Spinal cord (tissue), 10 donors: ENCODE measurements around the gene CLDN14. TPM values are rescaled to one million over a fixed set of nuclear protein-coding genes. Genes with fewer than 3 reads are reported as not detected.
"Not testable (repeated sequence)": the region's sequence is repeated elsewhere in the genome, so short reads cannot be mapped to it uniquely, and the experiment has no call there.

Experiments used
- DNase-seq, 6 donors: peaks; one replicate each; pipeline versions ENCODE4 v3.0.0 to v3.0.0-alpha.2; 2013 to 2015; ENCODE audit warnings: low spot score in 6 of 6, low read depth in 4 of 6
- H3K27ac ChIP-seq: one replicate; pipeline ENCODE4 v1.5.1; 2013; ENCODE audit warnings: low read depth, low read length, control low read depth
- H3K27me3 ChIP-seq: one replicate; pipeline ENCODE4 v1.6.1; 2013; ENCODE audit warnings: low read length; ENCODE audit not compliant: control insufficient read depth, insufficient read depth
- H3K36me3 ChIP-seq: one replicate; pipeline ENCODE4 v1.6.1; 2013; ENCODE audit warnings: low read length; ENCODE audit not compliant: control insufficient read depth, insufficient read depth
- H3K4me1 ChIP-seq: one replicate; pipeline ENCODE4 v1.6.1; 2013; ENCODE audit warnings: low read length; ENCODE audit not compliant: control insufficient read depth, insufficient read depth
- H3K4me3 ChIP-seq: one replicate; pipeline ENCODE4 v1.5.1; 2013; ENCODE audit warnings: low read depth, low read length, control low read depth
- H3K9me3 ChIP-seq: one replicate; pipeline ENCODE4 v1.6.1; 2013; ENCODE audit warnings: low read length; ENCODE audit not compliant: control insufficient read depth, insufficient read depth
- WGBS: methylation state at CpG from one replicate; pipeline ENCODE4 v1.1.5; 2013; ENCODE audit warnings: missing lambda C conversion rate; ENCODE audit not compliant: insufficient coverage; 5-methylcytosine and 5-hydroxymethylcytosine counted together
- polyA plus RNA-seq, 2 donors: library from polyadenylated mRNA; unstranded; fragments of 120-200 nt; gene quantifications; one replicate each; pipeline ENCODE4 v1.2.1, GENCODE V29; 2013; ENCODE audit not compliant: insufficient read length in 2 of 2
- total RNA-seq, 2 donors: library from RNA; depleted of rRNA in 1 of 2; stranded (reverse); fragments of 120-200 nt in 1 of 2; fragments of >200 nt in 1 of 2; gene quantifications; one replicate each; pipeline versions ENCODE4 v1.2.3 to v1.2.4, GENCODE V29; 2013 to 2014
- donor health status: healthy.

The CLDN14 gene
- total and polyA plus RNA-seq, 4 donors: 0.29 to 0.56 TPM; not detected in 2

DNA sequence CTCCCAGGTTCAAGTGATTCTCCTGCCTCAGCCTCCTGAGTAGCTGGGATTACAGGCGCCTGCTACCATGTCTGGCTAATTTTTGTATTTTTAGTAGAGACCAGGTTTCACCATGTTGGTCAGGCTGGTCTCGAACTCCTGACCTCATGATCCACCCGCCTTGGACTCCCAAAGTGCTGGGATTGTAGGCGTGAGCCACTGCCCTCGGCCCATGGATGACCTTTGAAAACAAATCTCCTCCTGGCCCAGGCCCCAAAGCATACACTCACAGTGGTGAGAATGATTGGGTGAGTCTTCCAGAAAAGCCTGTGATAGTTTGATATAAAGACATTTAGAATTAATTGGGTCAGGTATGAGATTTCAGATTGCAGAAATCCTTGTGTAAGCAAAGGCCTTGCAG, 3.4 kb downstream of the CLDN14 start:
- H3K27ac ChIP-seq, H3K4me3 ChIP-seq, H3K36me3 ChIP-seq, H3K9me3 ChIP-seq, H3K4me1 ChIP-seq, DNase-seq, H3K27me3 ChIP-seq: not testable (repeated sequence)
- 100% methylated on average over 2 of the region's 5 CpGs for WGBS

DNA sequence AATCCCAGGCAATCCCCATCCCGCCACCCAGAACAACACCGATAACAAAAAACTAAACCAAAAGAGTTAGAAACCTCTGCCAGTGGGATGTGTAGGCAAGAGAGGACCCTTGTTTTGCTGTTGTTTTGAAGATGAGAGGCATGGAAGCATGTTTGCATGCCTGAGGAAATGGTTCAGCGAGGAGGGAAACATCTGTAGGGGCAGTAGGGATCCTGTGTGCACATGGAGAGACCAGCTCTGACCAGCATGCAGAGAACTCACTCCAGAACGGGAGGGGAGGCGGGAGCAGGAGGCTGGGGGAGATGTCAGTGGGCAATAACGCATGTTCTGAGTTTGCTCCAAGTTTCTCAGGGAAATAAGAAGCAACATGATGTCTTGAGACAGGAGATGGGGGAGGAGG, 5.3 kb downstream of the CLDN14 start:
- Histone ChIP-seq H3K27me3 (no peaks in the 10 kb centered on the region), H3K27ac (no peak overlapping the region), H3K9me3 (no peaks in the 10 kb centered on the region), H3K4me1 (peaks cover 5% of the 10 kb centered on the region), H3K4me3 (no peak overlapping the region), H3K36me3 (no peaks in the 10 kb centered on the region)
- no peak for DNase-seq
- 84% methylated on average over 4 of the region's 6 CpGs for WGBS

DNA sequence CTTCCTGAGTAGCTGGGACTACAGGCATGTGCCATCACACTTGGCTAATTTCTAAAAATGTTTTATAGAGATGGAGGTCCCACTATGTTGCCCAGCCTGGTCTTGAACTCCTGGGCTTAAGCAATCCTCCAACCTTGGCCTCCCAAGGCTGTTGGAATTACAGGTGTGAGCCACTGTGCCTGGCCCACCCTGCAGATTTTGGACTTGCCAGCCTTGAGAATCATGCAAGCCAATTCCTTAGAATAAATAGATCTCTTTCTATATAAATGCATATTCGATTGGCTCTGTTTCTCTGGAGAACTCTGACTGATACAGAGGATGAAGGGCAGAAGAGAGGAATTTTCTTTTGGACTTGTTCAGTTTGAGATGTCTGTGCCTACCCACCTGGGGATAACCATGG, 6.7 kb downstream of the CLDN14 start:
- Histone ChIP-seq H3K36me3 (no peaks in the 10 kb centered on the region), H3K9me3 (no peaks in the 10 kb centered on the region), H3K4me3 (no peak overlapping the region), H3K27me3 (no peaks in the 10 kb centered on the region), H3K27ac (no peak overlapping the region), H3K4me1 (no peaks in the 10 kb centered on the region)
- WGBS: no CpG with 5 or more reads among the region's 1 CpG
- DNase-seq: no peak

DNA sequence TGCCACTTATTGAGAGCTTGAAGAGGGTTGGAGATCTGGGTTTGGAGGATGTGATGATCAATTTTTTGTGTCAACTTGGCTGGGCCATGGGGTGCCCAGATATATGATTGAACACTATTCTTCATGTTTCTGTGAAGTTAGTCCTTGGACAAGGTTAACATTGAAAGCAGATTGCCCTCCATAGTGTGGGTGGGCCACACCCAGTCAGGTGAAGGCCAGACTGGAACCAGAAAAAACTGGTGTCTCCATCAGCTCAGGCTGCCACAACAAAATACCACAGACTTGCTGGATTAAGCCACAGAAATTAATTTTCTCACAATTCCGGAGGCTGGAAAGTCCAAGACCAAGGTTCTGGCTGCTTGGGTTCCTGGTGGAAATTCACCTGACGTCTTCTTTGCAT, 7.5 kb downstream of the CLDN14 start:
- Histone ChIP-seq H3K27ac (no peak overlapping the region), H3K4me1 (no peaks in the 10 kb centered on the region), H3K4me3 (no peak overlapping the region), H3K9me3 (no peaks in the 10 kb centered on the region), H3K27me3 (no peaks in the 10 kb centered on the region), H3K36me3 (no peaks in the 10 kb centered on the region)
- DNase-seq: no peak
- WGBS: 100% methylated on average over 2 of the region's 2 CpGs

DNA sequence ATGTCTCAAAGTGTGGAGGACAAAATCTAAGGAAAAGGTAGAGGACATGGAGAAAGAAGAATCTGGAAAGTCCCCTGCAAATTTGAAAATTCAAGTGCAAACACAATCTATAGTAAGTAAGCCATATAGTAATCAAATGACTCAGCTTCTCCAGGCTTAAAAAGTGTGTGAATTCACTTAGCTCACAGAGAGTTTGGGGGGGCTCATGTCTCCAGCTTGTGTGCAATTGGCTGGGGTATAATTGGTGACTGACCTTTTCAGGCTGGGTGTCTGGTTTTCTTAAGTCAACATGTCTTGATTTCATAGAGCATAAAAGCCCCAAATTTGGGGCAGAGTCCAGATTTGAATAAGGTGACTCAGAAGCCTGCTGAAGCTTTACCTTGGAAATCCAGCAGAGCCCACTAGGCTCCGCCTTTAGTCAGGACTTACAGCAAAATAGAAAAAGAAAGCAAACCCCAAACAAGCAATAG, 8.6 kb downstream of the CLDN14 start:
- Histone ChIP-seq H3K4me3 (no peak overlapping the region), H3K27ac (no peak overlapping the region), H3K27me3 (no peaks in the 10 kb centered on the region), H3K36me3 (no peaks in the 10 kb centered on the region), H3K4me1 (no peaks in the 10 kb centered on the region), H3K9me3 (no peaks in the 10 kb centered on the region)
- WGBS: 100% methylated on average over 1 of the region's 1 CpG
- DNase-seq: no peak

DNA sequence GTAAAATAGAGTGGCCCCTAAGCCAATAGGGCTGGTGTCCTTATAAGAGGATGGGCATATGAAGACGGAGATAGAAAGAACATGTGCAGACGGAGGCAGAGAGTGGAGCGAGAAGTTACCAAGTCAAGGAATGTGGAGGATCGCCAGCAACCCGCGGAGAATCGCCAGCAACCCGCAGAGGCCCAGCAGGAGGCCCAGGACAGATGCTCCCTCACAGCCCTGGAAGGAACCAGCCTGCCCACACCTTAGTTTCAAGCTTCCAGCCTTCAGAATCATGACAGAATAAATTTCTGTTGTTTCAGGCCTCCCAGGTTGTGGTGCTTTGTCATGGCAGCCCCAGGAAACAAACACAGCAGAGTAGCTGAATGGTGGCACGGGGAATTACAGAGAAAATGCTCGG, 9.6 kb downstream of the CLDN14 start:
- H3K4me3 ChIP-seq: no peak overlapping the region
- no peak for DNase-seq
- no peaks in the 10 kb centered on the region for H3K4me1 ChIP-seq
- H3K36me3 ChIP-seq: no peaks in the 10 kb centered on the region
- no peaks in the 10 kb centered on the region for H3K9me3 ChIP-seq
- WGBS: 64% methylated on average over 8 of the region's 10 CpGs
- H3K27ac ChIP-seq: no peak overlapping the region
- H3K27me3 ChIP-seq: peaks cover 3% of the 10 kb centered on the region

DNA sequence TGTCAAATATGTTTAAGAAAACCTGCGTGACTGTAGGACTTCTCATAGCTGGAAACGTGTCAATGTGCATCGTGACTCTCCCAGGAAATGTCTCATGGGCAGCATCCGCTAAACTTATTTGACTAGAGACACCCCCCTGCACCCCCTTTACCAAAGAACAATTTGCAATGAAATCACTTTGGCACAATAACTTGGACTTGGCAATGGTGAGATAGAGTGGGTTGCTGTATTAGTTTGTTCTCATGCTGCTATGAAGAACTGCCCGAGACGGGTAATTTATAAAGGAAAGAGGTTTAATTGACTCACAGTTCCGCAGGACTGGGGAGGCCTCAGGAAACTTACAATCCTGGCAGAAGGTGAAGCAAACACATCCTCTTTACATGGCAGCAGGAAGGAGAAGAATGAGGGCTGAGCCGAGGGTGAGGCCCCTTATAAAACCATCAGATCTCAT, 13.8 kb downstream of the CLDN14 start:
- no peaks in the 10 kb centered on the region for H3K9me3 ChIP-seq
- peaks cover 3% of the 10 kb centered on the region for H3K27me3 ChIP-seq
- no peaks in the 10 kb centered on the region for H3K4me1 ChIP-seq
- no peak overlapping the region for H3K27ac ChIP-seq
- WGBS: 84% methylated on average over 3 of the region's 8 CpGs
- no peak for DNase-seq
- H3K4me3 ChIP-seq: no peak overlapping the region
- H3K36me3 ChIP-seq: no peaks in the 10 kb centered on the region

DNA sequence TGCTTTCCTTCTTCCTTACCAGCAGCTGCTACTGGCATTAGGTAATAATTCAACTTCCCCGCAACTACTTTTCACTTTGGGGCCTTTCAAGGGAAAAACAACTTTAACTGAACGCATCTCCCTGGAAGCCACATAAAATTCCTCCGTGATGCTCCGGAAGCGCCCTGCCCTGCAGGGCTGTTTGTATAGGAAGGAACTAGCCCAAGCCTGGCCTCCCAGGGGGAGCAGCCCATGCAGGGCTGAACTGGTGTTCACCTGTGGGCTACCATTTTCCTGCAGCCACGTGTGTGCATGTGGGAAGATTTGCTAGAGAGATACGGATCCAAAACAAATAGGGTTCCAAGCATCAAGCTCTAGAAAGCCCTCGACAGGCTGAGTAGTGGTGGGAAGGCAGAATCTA, 14.4 kb downstream of the CLDN14 start:
- Histone ChIP-seq H3K9me3 (no peaks in the 10 kb centered on the region), H3K4me1 (no peaks in the 10 kb centered on the region), H3K36me3 (no peaks in the 10 kb centered on the region), H3K4me3 (no peak overlapping the region), H3K27me3 (peaks cover 3% of the 10 kb centered on the region), H3K27ac (no peak overlapping the region)
- no peak for DNase-seq
- 47% methylated on average over 3 of the region's 8 CpGs for WGBS

DNA sequence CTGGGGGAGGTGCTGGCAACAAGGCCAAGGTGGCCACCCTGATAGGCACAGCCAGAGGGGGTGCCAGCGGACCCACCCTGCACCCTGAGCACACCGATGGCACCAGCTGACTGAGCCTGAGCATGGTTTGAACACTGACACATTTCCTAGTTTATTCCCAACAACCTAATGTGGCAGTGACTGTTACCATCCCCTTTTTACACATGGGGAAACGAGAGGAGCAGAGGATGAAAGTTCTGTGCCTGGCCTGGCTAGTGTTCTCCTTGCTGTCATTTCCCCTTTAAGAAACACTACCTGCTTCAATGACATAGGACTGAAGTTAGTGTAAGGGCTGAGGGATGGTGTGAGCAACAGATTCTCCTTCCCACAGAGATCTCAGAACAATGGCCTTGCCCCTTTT, 15.3 kb downstream of the CLDN14 start:
- Histone ChIP-seq H3K4me1 (no peaks in the 10 kb centered on the region), H3K27me3 (peaks cover 3% of the 10 kb centered on the region), H3K4me3 (no peak overlapping the region), H3K36me3 (no peaks in the 10 kb centered on the region), H3K27ac (no peak overlapping the region), H3K9me3 (no peaks in the 10 kb centered on the region)
- WGBS: 70% methylated on average over 2 of the region's 3 CpGs
- no peak for DNase-seq

DNA sequence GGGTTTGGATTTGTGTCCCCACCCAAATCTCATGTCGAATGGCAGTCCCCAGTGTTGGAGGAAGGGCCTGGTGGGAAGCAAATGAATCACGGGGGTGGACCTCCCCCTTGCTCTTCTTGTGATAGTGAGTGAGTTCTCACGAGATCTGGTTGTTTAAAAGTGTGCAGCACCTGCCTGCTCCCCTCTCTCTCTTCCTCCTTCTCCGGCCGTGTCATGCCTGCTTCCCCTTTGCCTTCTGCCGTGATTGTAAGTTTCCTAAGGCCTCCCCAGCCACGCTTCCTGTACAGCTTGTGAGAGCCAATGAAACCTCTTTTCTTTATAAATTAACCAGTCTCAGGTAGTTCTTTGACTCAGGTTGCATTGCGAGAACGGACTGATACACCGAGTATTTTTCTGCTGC, 15.9 kb downstream of the CLDN14 start:
- Histone ChIP-seq H3K4me3 (no peak overlapping the region), H3K27ac (no peak overlapping the region), H3K27me3 (peaks cover 3% of the 10 kb centered on the region), H3K4me1 (no peaks in the 10 kb centered on the region), H3K9me3 (no peaks in the 10 kb centered on the region), H3K36me3 (no peaks in the 10 kb centered on the region)
- WGBS: 77% methylated on average over 8 of the region's 10 CpGs
- DNase-seq: no peak
